BLaER1 treated with 17β-estradiol and CSF1 and Interleukin-3, amounts not matched to agents 10 nM and 100 nM (cell line): ENCODE measurements around the gene BTG3.

Experiments used
- H3K27ac ChIP-seq, 11 experiments: shearing (Covaris generic); formaldehyde crosslinking; 2 replicates each; pipeline ENCODE4 v1.8.1; 2022
- H3K27me3 ChIP-seq, 11 experiments: shearing (Covaris generic); formaldehyde crosslinking; 2 replicates each; pipeline ENCODE4 v1.8.1; 2022
- H3K36me3 ChIP-seq, 11 experiments: shearing (Covaris generic); formaldehyde crosslinking; 2 replicates each; pipeline ENCODE4 v1.8.1; 2022
- H3K4me1 ChIP-seq, 10 experiments: shearing (Covaris generic); formaldehyde crosslinking; 2 replicates each; pipeline ENCODE4 v1.8.1; 2022
- H3K4me2 ChIP-seq, 11 experiments: shearing (Covaris generic); formaldehyde crosslinking; 2 replicates each; pipeline ENCODE4 v1.8.1; 2022
- H3K4me3 ChIP-seq, 10 experiments: shearing (Covaris generic); formaldehyde crosslinking; 2 replicates each; pipeline ENCODE4 v1.8.1; 2022
- H3K9ac ChIP-seq, 11 experiments: shearing (Covaris generic); formaldehyde crosslinking; 2 replicates each; pipeline ENCODE4 v1.8.1; 2022
- H3K9me3 ChIP-seq, 11 experiments: shearing (Covaris generic); formaldehyde crosslinking; replicated peaks in 1 of 11; 2 replicates each; pipeline ENCODE4 v1.8.1; 2022
- H4K20me1 ChIP-seq, 11 experiments: shearing (Covaris generic); formaldehyde crosslinking; 2 replicates each; pipeline ENCODE4 v1.8.1; 2022
- Cebpa-rat ChIP-seq, 11 experiments: shearing (Covaris generic); IDR thresholded peaks; 2 replicates each; pipeline ENCODE4 v1.8.1; 2022

The BTG3 gene

DNA sequence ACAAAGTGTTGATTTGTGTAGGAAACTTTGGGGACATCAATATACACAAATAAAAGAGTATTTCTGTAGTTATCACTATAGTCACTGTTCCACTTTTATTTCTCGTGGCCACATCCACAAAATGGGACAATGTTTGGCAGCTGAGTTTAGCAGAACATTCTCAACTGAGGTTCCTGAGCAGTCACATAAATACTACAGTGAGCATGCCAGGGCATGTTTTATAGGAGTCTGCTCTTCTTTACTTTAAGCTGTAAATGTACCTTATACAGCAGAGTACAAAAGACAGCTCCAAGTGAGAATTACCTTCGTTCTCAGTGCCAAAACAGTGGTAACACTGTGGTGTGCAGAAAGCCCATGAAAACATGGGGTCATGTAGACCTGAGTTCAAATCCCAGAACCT lies 5.0 kb downstream of the BTG3 start:
- no peak for TF ChIP-seq Cebpa-rat (IDR thresholded peaks at IDR 0.05)
- Histone ChIP-seq H3K4me1 (peaks cover 10 to 26% (median 12%) of the 10 kb centered on the region in 10 experiments), H3K9ac (no peak overlapping the region), H3K4me3 (no peak overlapping the region), H3K27me3 (no peaks in the 10 kb centered on the region), H3K27ac (no peak overlapping the region), H3K4me2 (no peak overlapping the region), H3K9me3 (peaks cover 0 to 6% (median 0%) of the 10 kb centered on the region in 11 experiments; a peak in 1 of 22 replicates), H4K20me1 (peaks cover 0 to 84% (median 40%) of the 10 kb centered on the region in 11 experiments; a peak in 16 of 22 replicates), H3K36me3 (peaks cover 20 to 79% (median 66%) of the 10 kb centered on the region in 11 experiments)

GRCh38 chr21:17602874-17603273 lies 9.8 kb downstream of the BTG3 start:
- peaks cover 0 to 11% (median 0%) of the 10 kb centered on the region in 10 experiments; a peak in 2 of 20 replicates for H3K4me1 ChIP-seq
- no peaks in the 10 kb centered on the region for H3K9me3 ChIP-seq
- H3K27me3 ChIP-seq, result no peaks in the 10 kb centered on the region
- peaks cover 0 to 74% (median 36%) of the 10 kb centered on the region in 11 experiments; a peak in 14 of 22 replicates for H4K20me1 ChIP-seq
- no peak overlapping the region for H3K9ac ChIP-seq
- no peak overlapping the region for H3K4me3 ChIP-seq
- H3K4me2 ChIP-seq, result no peak overlapping the region
- no peak for TF ChIP-seq Cebpa-rat (IDR thresholded peaks at IDR 0.05)
- H3K27ac ChIP-seq, result no peak overlapping the region
- H3K36me3 ChIP-seq, result peaks cover 44 to 100% (median 92%) of the 10 kb centered on the region in 11 experiments

GRCh38 chr21:17598437-17598836 lies 14.3 kb downstream of the BTG3 start:
- Histone ChIP-seq H3K9ac (no peak overlapping the region), H3K27ac (no peak overlapping the region), H3K36me3 (peaks cover 58 to 100% (median 97%) of the 10 kb centered on the region in 11 experiments), H3K27me3 (no peaks in the 10 kb centered on the region), H4K20me1 (peaks cover 0 to 42% (median 26%) of the 10 kb centered on the region in 11 experiments; a peak in 9 of 22 replicates), H3K4me1 (peaks cover 0 to 5% (median 0%) of the 10 kb centered on the region in 10 experiments; a peak in 1 of 20 replicates), H3K9me3 (no peaks in the 10 kb centered on the region), H3K4me2 (no peak overlapping the region), H3K4me3 (no peak overlapping the region)
- no peak for TF ChIP-seq Cebpa-rat (IDR thresholded peaks at IDR 0.05)

- no peak for TF ChIP-seq Cebpa-rat (IDR thresholded peaks at IDR 0.05)
- H3K4me2 ChIP-seq, result no peak overlapping the region
- no peak overlapping the region for H3K9ac ChIP-seq
- no peak overlapping the region for H3K4me3 ChIP-seq
- H3K27ac ChIP-seq, result no peak overlapping the region
- peaks cover 0 to 34% (median 20%) of the 10 kb centered on the region in 11 experiments; a peak in 8 of 22 replicates for H4K20me1 ChIP-seq
- peaks cover 57 to 100% (median 97%) of the 10 kb centered on the region in 11 experiments for H3K36me3 ChIP-seq
- H3K9me3 ChIP-seq, result no peaks in the 10 kb centered on the region
- H3K27me3 ChIP-seq, result no peaks in the 10 kb centered on the region
- no peaks in the 10 kb centered on the region for H3K4me1 ChIP-seq
Observed at GRCh38 chr21:17597680-17598079, 15.0 kb downstream of the BTG3 start.

GRCh38 chr21:17590430-17590829 lies 22.3 kb downstream of the BTG3 start:
- Histone ChIP-seq H3K4me3 (no peak overlapping the region), H3K9ac (no peak overlapping the region), H3K36me3 (peaks cover 19 to 53% (median 49%) of the 10 kb centered on the region in 11 experiments), H4K20me1 (peaks cover 0 to 5% (median 0%) of the 10 kb centered on the region in 11 experiments; a peak in 1 of 22 replicates), H3K27ac (no peak overlapping the region), H3K9me3 (no peaks in the 10 kb centered on the region), H3K27me3 (no peaks in the 10 kb centered on the region), H3K4me2 (no peak overlapping the region), H3K4me1 (no peaks in the 10 kb centered on the region)
- TF ChIP-seq Cebpa-rat (IDR thresholded peaks at IDR 0.05), result no peak

DNA sequence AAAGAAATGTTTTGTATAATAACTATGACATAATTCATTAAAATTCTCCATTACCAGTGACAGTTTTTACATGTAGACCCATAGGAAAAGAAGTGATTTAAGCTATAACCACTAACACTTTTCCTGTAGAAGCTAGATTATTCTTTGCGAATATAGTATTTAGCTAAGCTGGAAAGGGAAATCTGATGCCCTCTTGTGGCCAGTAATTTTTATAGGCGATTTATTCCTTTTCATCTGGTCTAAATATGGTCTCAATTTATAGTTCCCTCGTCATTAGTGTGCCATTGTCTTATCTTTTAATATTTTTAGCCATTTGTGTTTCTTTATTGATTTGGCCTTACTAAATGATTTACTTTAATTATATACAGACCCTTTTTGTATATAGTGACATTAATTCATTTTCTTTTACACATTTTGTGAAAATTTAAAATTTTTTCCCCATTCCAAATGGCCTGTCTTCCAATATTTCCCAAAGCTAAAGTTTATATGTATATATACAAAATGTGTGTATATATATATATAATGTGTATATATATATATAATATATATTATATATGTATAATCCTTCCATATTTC lies 26.7 kb downstream of the BTG3 start:
- no peak overlapping the region for H3K4me2 ChIP-seq
- H3K36me3 ChIP-seq, result peaks cover 0 to 9% (median 8%) of the 10 kb centered on the region in 11 experiments; a peak in 11 of 22 replicates
- no peaks in the 10 kb centered on the region for H4K20me1 ChIP-seq
- H3K9ac ChIP-seq, result no peak overlapping the region
- TF ChIP-seq Cebpa-rat (IDR thresholded peaks at IDR 0.05), result no peak
- H3K9me3 ChIP-seq, result no peaks in the 10 kb centered on the region
- H3K27ac ChIP-seq, result no peak overlapping the region
- no peaks in the 10 kb centered on the region for H3K27me3 ChIP-seq
- no peak overlapping the region for H3K4me3 ChIP-seq
- no peaks in the 10 kb centered on the region for H3K4me1 ChIP-seq

DNA sequence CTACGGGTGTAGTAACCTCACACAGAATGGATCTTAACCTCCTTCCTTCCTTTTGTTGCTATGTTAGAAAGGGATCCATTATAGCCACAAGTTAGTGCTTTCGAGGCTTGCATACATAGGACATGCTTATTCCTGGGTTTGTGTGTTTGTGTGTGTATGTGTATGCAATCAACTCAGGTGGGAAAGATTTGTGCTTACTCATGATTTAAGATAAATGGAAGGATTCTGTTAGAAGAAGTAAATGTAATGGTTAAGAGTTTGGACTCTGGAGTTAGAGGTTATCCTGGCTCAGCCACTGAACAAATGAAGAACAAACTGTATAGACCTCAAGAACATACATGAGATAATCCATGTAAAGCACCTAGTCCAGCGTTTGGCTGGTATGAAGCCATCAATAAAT lies 28.8 kb downstream of the BTG3 start:
- H3K4me2 ChIP-seq, result no peak overlapping the region
- no peak for TF ChIP-seq Cebpa-rat (IDR thresholded peaks at IDR 0.05)
- no peaks in the 10 kb centered on the region for H3K9me3 ChIP-seq
- no peak overlapping the region for H3K9ac ChIP-seq
- H3K27me3 ChIP-seq, result no peaks in the 10 kb centered on the region
- H3K4me1 ChIP-seq, result no peaks in the 10 kb centered on the region
- no peak overlapping the region for H3K27ac ChIP-seq
- no peak overlapping the region for H3K4me3 ChIP-seq
- H4K20me1 ChIP-seq, result no peaks in the 10 kb centered on the region
- no peaks in the 10 kb centered on the region for H3K36me3 ChIP-seq

DNA sequence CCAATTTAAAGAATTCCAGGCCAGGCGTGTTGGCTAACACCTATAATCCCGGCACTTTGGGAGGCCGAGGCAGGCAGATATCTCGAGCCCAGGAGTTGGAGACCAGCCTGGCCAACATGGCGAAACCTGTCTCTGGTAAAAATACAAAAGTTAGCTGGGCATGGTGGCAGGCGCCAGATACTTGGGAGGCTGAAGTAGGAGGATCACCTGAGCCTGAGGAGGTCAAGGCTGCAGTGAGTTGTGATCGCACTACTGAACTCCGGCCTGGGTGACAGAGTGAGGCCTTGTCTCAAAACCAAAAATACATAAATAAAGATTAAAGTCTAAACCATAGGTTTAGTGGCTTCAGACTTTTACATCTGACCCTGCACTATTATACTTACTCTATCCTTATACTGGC lies 32.4 kb downstream of the BTG3 start:
- no peaks in the 10 kb centered on the region for H4K20me1 ChIP-seq
- H3K27me3 ChIP-seq, result no peaks in the 10 kb centered on the region
- H3K36me3 ChIP-seq, result no peaks in the 10 kb centered on the region
- no peak overlapping the region for H3K27ac ChIP-seq
- H3K9ac ChIP-seq, result no peak overlapping the region
- no peak for TF ChIP-seq Cebpa-rat (IDR thresholded peaks at IDR 0.05)
- no peak overlapping the region for H3K4me2 ChIP-seq
- no peak overlapping the region for H3K4me3 ChIP-seq
- no peaks in the 10 kb centered on the region for H3K9me3 ChIP-seq
- no peaks in the 10 kb centered on the region for H3K4me1 ChIP-seq

DNA sequence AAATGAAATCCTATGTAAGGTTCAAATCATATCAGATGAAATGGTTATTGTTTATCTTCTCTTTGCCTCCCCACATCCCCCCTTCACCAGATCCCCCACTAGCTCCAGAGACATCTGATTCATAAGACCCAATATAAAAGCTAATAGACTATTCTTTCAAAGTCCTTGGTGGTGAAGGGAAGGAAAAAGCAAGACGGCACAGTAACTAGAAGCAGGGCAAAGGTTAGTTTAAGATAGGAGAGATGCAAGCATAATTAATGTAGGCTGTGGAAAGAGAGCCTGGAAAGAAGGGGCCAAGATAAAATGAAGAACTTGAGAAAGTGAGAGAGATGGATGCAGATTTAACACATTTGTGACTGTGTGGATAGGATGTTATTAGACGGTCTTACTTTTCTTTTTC lies 33.8 kb downstream of the BTG3 start:
- no peak overlapping the region for H3K27ac ChIP-seq
- no peak for TF ChIP-seq Cebpa-rat (IDR thresholded peaks at IDR 0.05)
- H3K36me3 ChIP-seq, result no peaks in the 10 kb centered on the region
- H3K9ac ChIP-seq, result no peak overlapping the region
- H3K4me3 ChIP-seq, result no peak overlapping the region
- H3K4me1 ChIP-seq, result peaks cover 0 to 8% (median 0%) of the 10 kb centered on the region in 10 experiments; a peak in 6 of 20 replicates
- no peaks in the 10 kb centered on the region for H4K20me1 ChIP-seq
- H3K9me3 ChIP-seq, result no peaks in the 10 kb centered on the region
- H3K27me3 ChIP-seq, result no peaks in the 10 kb centered on the region
- H3K4me2 ChIP-seq, result no peak overlapping the region

DNA sequence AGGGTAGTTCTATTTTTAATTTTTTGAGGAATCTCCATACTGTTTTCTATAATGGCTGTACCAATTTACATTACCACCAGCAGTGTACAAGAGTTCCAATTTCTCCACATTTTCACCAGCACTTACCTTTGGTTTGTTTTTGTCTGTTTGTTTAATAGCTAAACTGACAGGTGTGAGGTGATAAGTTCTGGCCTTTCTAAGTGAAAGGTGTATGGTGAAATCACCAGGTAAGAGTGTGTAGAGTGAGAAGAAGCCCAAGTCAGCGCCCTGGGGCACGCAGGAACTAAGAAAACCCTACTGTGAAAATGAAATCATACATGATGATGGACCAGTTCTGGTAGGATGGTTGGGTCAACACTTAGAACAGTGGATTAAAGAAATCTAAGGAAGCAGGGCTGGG lies 34.5 kb downstream of the BTG3 start:
- H3K9ac ChIP-seq, result no peak overlapping the region
- TF ChIP-seq Cebpa-rat (IDR thresholded peaks at IDR 0.05), result no peak
- H4K20me1 ChIP-seq, result no peaks in the 10 kb centered on the region
- H3K36me3 ChIP-seq, result no peaks in the 10 kb centered on the region
- no peak overlapping the region for H3K4me3 ChIP-seq
- H3K9me3 ChIP-seq, result no peaks in the 10 kb centered on the region
- H3K27ac ChIP-seq, result no peak overlapping the region
- no peak overlapping the region for H3K4me2 ChIP-seq
- H3K4me1 ChIP-seq, result peaks cover 0 to 15% (median 0%) of the 10 kb centered on the region in 10 experiments; a peak in 6 of 20 replicates
- H3K27me3 ChIP-seq, result no peaks in the 10 kb centered on the region
